PC-3 (cell line): ENCODE measurements around the gene GPR89A. TPM values are rescaled to one million over a fixed set of nuclear protein-coding genes. Genes with fewer than 3 reads are reported as not detected.

Experiments used
- ATAC-seq: fragments of 200-7000 bp; cut with Tn5 transposase; 2 replicates; pipeline ENCODE4 v1.9.1; 2020; ENCODE audit warnings: mild to moderate bottlenecking, moderate library complexity
- BruUV-seq: library from RNA; stranded (reverse); fragments of 400-500 nt; replicated peaks from 2 replicates; lab custom pipeline; 2021; lab: Mats Ljungman, UMichigan
- CTCF ChIA-PET: fragments of 300-600 bp; sonication (Branson Sonifier 250); formaldehyde crosslinking; loops from one replicate; lab custom pipeline; 2022; ENCODE audit warnings: antibody characterized with exemption; lab: Charles Lee
- POLR2A ChIA-PET: fragments of 300-600 bp; sonication (Branson Sonifier 250); formaldehyde crosslinking; loops from one replicate; lab custom pipeline; 2022; ENCODE audit warnings: antibody characterized with exemption; ENCODE audit not compliant: unreplicated experiment; lab: Charles Lee
- DNase-seq: peaks from one replicate; pipeline ENCODE4 v3.0.0-alpha.2; 2015
- H2AFZ ChIP-seq: fragments of 300-600 bp; sonication (generic); 2 replicates; pipeline ENCODE4 v1.6.0; 2016; ENCODE audit warnings: antibody characterized with exemption, low read length
- H3F3A ChIP-seq: fragments of 300-600 bp; sonication (generic); one replicate; pipeline ENCODE4 v1.6.0; 2017; ENCODE audit warnings: antibody characterized with exemption, low read length, control low read depth, mild to moderate bottlenecking; ENCODE audit not compliant: unreplicated experiment
- H3K27ac ChIP-seq: fragments of 300-600 bp; sonication (generic); 2 replicates; pipeline ENCODE4 v1.5.1; 2016; ENCODE audit warnings: mild to moderate bottlenecking, low read length
- H3K27me3 ChIP-seq: fragments of 300-600 bp; sonication (generic); 2 replicates; pipeline ENCODE4 v1.6.1; 2016; ENCODE audit warnings: low read length, mixed read lengths
- H3K36me3 ChIP-seq: fragments of 300-600 bp; sonication (generic); 2 replicates; pipeline ENCODE4 v1.6.1; 2016; ENCODE audit warnings: low read depth, mixed run types, low read length, mixed read lengths
- H3K4me1 ChIP-seq: fragments of 300-600 bp; sonication (generic); 2 replicates; pipeline ENCODE4 v1.5.1; 2016; ENCODE audit warnings: low read length; ENCODE audit not compliant: insufficient read depth
- H3K4me2 ChIP-seq: fragments of 300-600 bp; sonication (generic); 2 replicates; pipeline ENCODE4 v1.6.0; 2016; ENCODE audit warnings: low read length
- H3K4me3 ChIP-seq: fragments of 300-600 bp; sonication (generic); 2 replicates; pipeline ENCODE4 v1.5.1; 2016; ENCODE audit warnings: mild to moderate bottlenecking, low read length, mixed read lengths
- H3K79me2 ChIP-seq: fragments of 300-600 bp; sonication (generic); 2 replicates; pipeline ENCODE4 v1.6.1; 2017; ENCODE audit warnings: low read length, mixed read lengths
- H3K9ac ChIP-seq: fragments of 300-600 bp; sonication (generic); 2 replicates; pipeline ENCODE4 v1.6.0; 2016; ENCODE audit warnings: mild to moderate bottlenecking, low read length
- H3K9me2 ChIP-seq: fragments of 300-600 bp; sonication (generic); replicated peaks from 2 replicates; pipeline ENCODE4 v1.6.1; 2016; ENCODE audit warnings: mixed run types, low read length, mixed read lengths
- H3K9me3 ChIP-seq: fragments of 300-600 bp; sonication (generic); 2 replicates; pipeline ENCODE4 v1.6.1; 2016; ENCODE audit warnings: low read length, mixed read lengths
- H4K20me1 ChIP-seq: fragments of 300-600 bp; sonication (generic); 2 replicates; pipeline ENCODE4 v1.6.1; 2016; ENCODE audit warnings: low read length, mixed read lengths
- CTCF ChIP-seq: fragments of 300-600 bp; sonication (generic); conservative IDR thresholded peaks from 2 replicates; pipeline ENCODE4 v1.5.1; 2017; ENCODE audit warnings: antibody characterized with exemption, low read depth, mild to moderate bottlenecking, low read length
- EZH2 ChIP-seq: fragments of 300-600 bp; sonication (generic); IDR thresholded peaks from one replicate; pipeline ENCODE4 v1.6.1; 2017; ENCODE audit warnings: antibody characterized with exemption, mild to moderate bottlenecking, low read length; ENCODE audit not compliant: unreplicated experiment
- EZH2phosphoT487 ChIP-seq: fragments of 300-600 bp; sonication (generic); IDR thresholded peaks from 2 replicates; pipeline ENCODE4 v1.6.1; 2018; ENCODE audit warnings: mild to moderate bottlenecking, antibody characterized with exemption, low read length, borderline replicate concordance
- intact Hi-C: fragments of 100-400 bp; cut with micrococcal nuclease; formaldehyde crosslinking; loops from 2 replicates; pipeline ENCODE4 v1.9.0; 2023
- total RNA-seq: library from RNA; depleted of rRNA; stranded (reverse); fragments of >200 nt; gene quantifications from 2 replicates; pipeline ENCODE4 v1.2.3, GENCODE V29; 2014

The GPR89A gene
- total RNA-seq, 1 experiment from 2014 or later: 47.9 TPM

- DNase-seq (no peak), ATAC-seq (no peak)
- no peaks in the 10 kb centered on the region for H3K36me3 ChIP-seq
- H3K9ac ChIP-seq: no peak overlapping the region
- H3K4me1 ChIP-seq: peaks cover 20% of the 10 kb centered on the region
- H3K9me3 ChIP-seq: no peaks in the 10 kb centered on the region
- H3K4me2 ChIP-seq: no peak overlapping the region
- H3K9me2 ChIP-seq: no peaks in the 10 kb centered on the region
- H3K4me3 ChIP-seq: no peak overlapping the region
- no peaks in the 10 kb centered on the region for H3F3A ChIP-seq
- H2AFZ ChIP-seq: no peak overlapping the region
- no peaks in the 10 kb centered on the region for H4K20me1 ChIP-seq
- TF ChIP-seq EZH2phosphoT487 (no peak), EZH2 (no peak), CTCF (no peak)
- CTCF ChIA-PET: no interaction called here
- no peaks in the 10 kb centered on the region for H3K27me3 ChIP-seq
- intact Hi-C loops: no loop called here
- H3K79me2 ChIP-seq: no peaks in the 10 kb centered on the region
- no TSS peak for BruUV-seq
- no peak overlapping the region for H3K27ac ChIP-seq
- POLR2A ChIA-PET: no interaction called here
These were observed 103.4 kb downstream of the GPR89A start for GRCh38 chr1:145711213-145711651.

- H3F3A ChIP-seq: no peaks in the 10 kb centered on the region
- H4K20me1 ChIP-seq: no peaks in the 10 kb centered on the region
- no peak for TF ChIP-seq CTCF
- no peak overlapping the region for H3K4me2 ChIP-seq
- intact Hi-C loops: no loop called here
- no peaks in the 10 kb centered on the region for H3K27me3 ChIP-seq
- no peak overlapping the region for H3K4me3 ChIP-seq
- H3K9me3 ChIP-seq: no peaks in the 10 kb centered on the region
- no peaks in the 10 kb centered on the region for H3K36me3 ChIP-seq
- no peaks in the 10 kb centered on the region for H3K9me2 ChIP-seq
- no peaks in the 10 kb centered on the region for H3K4me1 ChIP-seq
- no TSS peak for BruUV-seq
- DNase-seq: no peak
- ChIA-PET CTCF (no interaction called here), POLR2A (no interaction called here)
- H3K9ac ChIP-seq: no peak overlapping the region
- H3K79me2 ChIP-seq: no peaks in the 10 kb centered on the region
- ATAC-seq: no peak
- H3K27ac ChIP-seq: no peak overlapping the region
- no peak overlapping the region for H2AFZ ChIP-seq
These were observed 106.8 kb downstream of the GPR89A start for GRCh38 chr1:145714524-145715111.

DNA sequence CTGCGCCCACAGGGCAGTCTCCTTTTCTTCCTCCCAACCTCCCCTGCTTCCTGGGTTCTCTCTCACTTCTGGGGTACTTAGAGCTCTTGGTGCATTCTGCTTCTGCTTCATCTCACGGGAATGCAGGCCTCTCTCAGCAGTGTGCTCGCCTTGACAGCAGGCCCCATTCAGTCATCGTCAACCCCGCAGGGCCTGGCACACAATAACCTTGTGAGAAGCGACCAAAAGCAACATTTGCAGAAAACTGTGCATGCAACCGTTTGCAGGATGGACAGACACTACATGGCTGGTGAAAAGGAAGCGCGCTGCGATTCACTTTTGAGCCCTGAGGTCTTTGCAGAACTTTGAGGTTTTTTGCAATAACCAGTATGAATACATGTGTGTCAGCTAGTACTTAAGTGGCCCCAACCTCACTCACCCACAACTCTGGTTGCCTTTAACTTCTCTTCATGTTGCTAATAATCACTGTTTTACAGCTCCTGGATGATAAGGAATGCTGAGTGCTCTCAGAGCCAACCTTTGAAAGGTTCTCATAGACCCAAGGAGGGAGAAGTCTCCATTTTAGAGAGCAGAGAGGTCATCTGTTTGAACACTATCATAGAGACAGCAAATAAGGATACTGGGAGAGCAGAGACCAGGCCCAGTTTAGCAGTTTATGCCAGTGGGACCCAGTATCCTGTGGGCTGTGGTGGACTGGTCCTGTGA is 109.0 kb downstream of the GPR89A start:
- Histone ChIP-seq H3F3A (no peaks in the 10 kb centered on the region), H3K9me2 (no peaks in the 10 kb centered on the region), H3K27me3 (no peaks in the 10 kb centered on the region), H3K36me3 (no peaks in the 10 kb centered on the region), H3K79me2 (no peaks in the 10 kb centered on the region), H3K9me3 (no peaks in the 10 kb centered on the region), H3K4me2 (no peak overlapping the region), H3K9ac (no peak overlapping the region), H3K27ac (no peak overlapping the region), H2AFZ (no peak overlapping the region), H3K4me3 (no peak overlapping the region), H4K20me1 (no peaks in the 10 kb centered on the region), H3K4me1 (peaks cover 12% of the 10 kb centered on the region)
- POLR2A ChIA-PET: no interaction called here
- no peak for DNase-seq
- no peak for ATAC-seq
- BruUV-seq: no TSS peak
- TF ChIP-seq CTCF (no peak), EZH2 (no peak), EZH2phosphoT487 (no peak)
- CTCF ChIA-PET: no interaction called here
- intact Hi-C loops: no loop called here
